CD14-positive monocyte (primary cell): ENCODE data around the gene TIMP1. TPM values are rescaled to one million over a fixed set of nuclear protein-coding genes. Genes with fewer than 3 reads are reported as not detected.

Source experiments
- DNase-seq, 3 donors: peaks; one replicate each; pipeline ENCODE4 v3.0.0-alpha.2; 2011 to 2022
- H2AFZ ChIP-seq: 2 replicates; pipeline ENCODE4 v1.6.0; 2012; ENCODE audit warnings: mild to moderate bottlenecking, low read depth, low read length, inconsistent platforms; ENCODE audit not compliant: insufficient read depth, poor library complexity, severe bottlenecking
- H3K27ac ChIP-seq, 2 donors: 1 replicate in 1 of 2; 2 replicates in 1 of 2; pipeline ENCODE4 v1.5.1; 2012 to 2013; ENCODE audit warnings: low read length in 2 of 2, control low read depth in 1 of 2, inconsistent platforms in 1 of 2, low read depth in 1 of 2, mild to moderate bottlenecking in 1 of 2
- H3K27me3 ChIP-seq, 2 donors: one replicate each; pipeline versions ENCODE4 v1.6.0 to v1.6.1; 2011 to 2013; ENCODE audit warnings: low read length in 2 of 2; ENCODE audit not compliant: control insufficient read depth in 2 of 2, insufficient read depth in 2 of 2
- H3K36me3 ChIP-seq, 2 donors: replicated peaks in 1 of 2; 1 replicate in 1 of 2; 2 replicates in 1 of 2; pipeline versions ENCODE4 v1.5.1 to v1.6.1; 2012 to 2013; ENCODE audit warnings: low read length in 2 of 2, control low read depth in 1 of 2, inconsistent platforms in 1 of 2, mild to moderate bottlenecking in 1 of 2; ENCODE audit not compliant: insufficient read depth in 2 of 2, control insufficient read depth in 1 of 2
- H3K4me1 ChIP-seq, 2 donors: 1 replicate in 1 of 2; 2 replicates in 1 of 2; pipeline versions ENCODE4 v1.5.1 to v1.6.1; 2012 to 2013; ENCODE audit warnings: low read length in 2 of 2, control low read depth in 1 of 2, inconsistent platforms in 1 of 2, mild to moderate bottlenecking in 1 of 2, moderate library complexity in 1 of 2; ENCODE audit not compliant: insufficient read depth in 2 of 2, control insufficient read depth in 1 of 2
- H3K4me2 ChIP-seq: replicated peaks from 2 replicates; pipeline ENCODE3; 2012; ENCODE audit warnings: low read length, moderate library complexity, mild to moderate bottlenecking; ENCODE audit not compliant: poor library complexity, severe bottlenecking; ENCODE audit errors: extremely low read depth
- H3K4me3 ChIP-seq, 3 experiments: fragments of 200-600 bp in 1 of 3; sonication (generic) in 1 of 3; replicated peaks in 1 of 3; 1 replicate in 2 of 3; 2 replicates in 1 of 3; pipeline ENCODE4 v1.5.1; 2011 to 2013; ENCODE audit warnings: low read length in 3 of 3, mild to moderate bottlenecking in 3 of 3, control low read depth in 2 of 3, low read depth in 2 of 3, inconsistent platforms in 1 of 3, moderate library complexity in 1 of 3
- H3K79me2 ChIP-seq: 2 replicates; pipeline ENCODE4 v1.6.0; 2012; ENCODE audit warnings: mild to moderate bottlenecking, control low read depth, inconsistent platforms, low read length, moderate library complexity; ENCODE audit not compliant: insufficient read depth
- H3K9ac ChIP-seq: 2 replicates; pipeline ENCODE4 v1.6.0; 2017; ENCODE audit warnings: low read length, mild to moderate bottlenecking; ENCODE audit not compliant: insufficient read depth, poor library complexity, severe bottlenecking
- H3K9me3 ChIP-seq, 2 donors: replicated peaks in 1 of 2; 1 replicate in 1 of 2; 2 replicates in 1 of 2; pipeline versions ENCODE4 v1.5.1 to v1.6.1; 2012 to 2013; ENCODE audit warnings: low read length in 2 of 2, control low read depth in 1 of 2; ENCODE audit not compliant: control insufficient read depth in 1 of 2, insufficient read depth in 1 of 2
- H4K20me1 ChIP-seq: 2 replicates; pipeline ENCODE4 v1.6.0; 2012; ENCODE audit warnings: mild to moderate bottlenecking, low read length, control low read depth, moderate library complexity; ENCODE audit not compliant: insufficient read depth
- H3K27ac Mint-ChIP-seq, 7 donors: one replicate each; pipeline ENCODE4 v1.8.0; 2020; ENCODE audit warnings: mild to moderate bottlenecking in 7 of 7, mixed read lengths in 7 of 7, moderate library complexity in 6 of 7, inconsistent platforms in 2 of 7
- H3K27me3 Mint-ChIP-seq, 3 donors: one replicate each; pipeline ENCODE4 v1.8.0; 2021 to 2022; ENCODE audit warnings: low read depth in 3 of 3, mild to moderate bottlenecking in 3 of 3, mixed read lengths in 3 of 3, moderate library complexity in 3 of 3, inconsistent platforms in 1 of 3
- H3K36me3 Mint-ChIP-seq, 2 donors: one replicate each; pipeline ENCODE4 v1.8.0; 2020; ENCODE audit warnings: mixed read lengths in 2 of 2, inconsistent platforms in 1 of 2, mild to moderate bottlenecking in 1 of 2
- H3K4me1 Mint-ChIP-seq: one replicate; pipeline ENCODE4 v1.8.0; 2020; ENCODE audit warnings: mild to moderate bottlenecking, mixed read lengths
- H3K4me3 Mint-ChIP-seq, 2 donors: one replicate each; pipeline ENCODE4 v1.8.0; 2020; ENCODE audit warnings: mild to moderate bottlenecking in 2 of 2, mixed read lengths in 2 of 2, moderate library complexity in 1 of 2
- H3K9me3 Mint-ChIP-seq, 7 donors: one replicate each; pipeline ENCODE4 v1.8.0; 2020 to 2022; ENCODE audit warnings: mixed read lengths in 7 of 7, mild to moderate bottlenecking in 6 of 7, moderate library complexity in 6 of 7, inconsistent platforms in 2 of 7
- WGBS: methylation state at CpG from one replicate; pipeline ENCODE4 v1.1.5; 2013; ENCODE audit warnings: missing lambda C conversion rate; ENCODE audit not compliant: insufficient coverage; 5-methylcytosine and 5-hydroxymethylcytosine counted together
- intact Hi-C, 2 donors: fragments of 100-400 bp; cut with micrococcal nuclease; formaldehyde crosslinking; loops; one replicate each; pipeline versions ENCODE4 v1.15.0 to v1.15.1; 2023
- polyA plus RNA-seq, 3 donors: library from polyadenylated mRNA; depleted of rRNA in 1 of 3; unstranded in 2 of 3; stranded (reverse) in 1 of 3; fragments of 300-500 nt in 2 of 3; fragments of >200 nt in 1 of 3; fragmentation: Illumina TruSeq in 2 of 3; gene quantifications; 1 replicate in 2 of 3; 2 replicates in 1 of 3; pipeline ENCODE4 v1.2.3, GENCODE V29; 2012 to 2021
- TF ChIP-seq, protein P1 (sequence below): fragments of 200-600 bp; IDR thresholded peaks from one replicate; pipeline ENCODE4 v1.8.0; 2022; ENCODE audit warnings: antibody characterized with exemption, mild to moderate bottlenecking

The TIMP1 gene
- polyA plus RNA-seq, 3 donors: 591 to 682 (median 632) TPM

DNA sequence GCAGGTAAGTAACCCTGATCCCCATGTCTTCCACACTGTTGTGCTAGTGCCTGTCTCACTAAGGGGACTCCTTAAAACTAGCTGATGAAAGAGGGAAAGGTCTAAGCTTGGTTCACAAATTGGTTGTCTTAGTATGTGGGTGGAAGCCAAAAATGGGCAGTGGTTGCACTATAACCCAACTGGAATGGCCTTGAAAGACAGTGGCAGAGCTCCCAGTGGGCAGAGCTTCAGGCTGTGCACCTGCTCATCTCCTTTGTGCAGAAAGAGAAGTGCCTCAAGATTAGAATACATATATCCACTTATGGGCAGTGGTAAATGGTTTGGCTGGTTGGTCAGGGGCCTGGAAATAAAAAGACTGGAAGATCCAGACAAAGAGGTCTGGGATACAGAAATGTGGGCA is 30.2 kb downstream of the TIMP1 start:
- intact Hi-C loops: no loop called here
- Histone ChIP-seq H3K4me1 (peaks cover 33% of the 10 kb centered on the region in 2 donors), H2AFZ (no peak overlapping the region), H3K4me3 (no peak overlapping the region), H3K27ac (no peak overlapping the region), H3K9me3 (no peaks in the 10 kb centered on the region), H3K27me3 (peaks cover 0 to 2% of the 10 kb centered on the region in 2 donors), H4K20me1 (no peaks in the 10 kb centered on the region), H3K9ac (no peak overlapping the region), H3K79me2 (no peaks in the 10 kb centered on the region), H3K4me2 (no peak overlapping the region), H3K36me3 (no peaks in the 10 kb centered on the region)
- Mint-ChIP-seq H3K4me1 (peaks cover 30% of the 10 kb centered on the region), H3K27ac (peak overlapping the region in 1 of 7 donors; percentile 18), H3K36me3 (no peaks in the 10 kb centered on the region), H3K9me3 (peaks cover 0 to 9% (median 0%) of the 10 kb centered on the region in 7 donors), H3K4me3 (no peak overlapping the region), H3K27me3 (peaks cover 5 to 8% (median 6%) of the 10 kb centered on the region in 3 donors)
- TF ChIP-seq, protein P1, sequence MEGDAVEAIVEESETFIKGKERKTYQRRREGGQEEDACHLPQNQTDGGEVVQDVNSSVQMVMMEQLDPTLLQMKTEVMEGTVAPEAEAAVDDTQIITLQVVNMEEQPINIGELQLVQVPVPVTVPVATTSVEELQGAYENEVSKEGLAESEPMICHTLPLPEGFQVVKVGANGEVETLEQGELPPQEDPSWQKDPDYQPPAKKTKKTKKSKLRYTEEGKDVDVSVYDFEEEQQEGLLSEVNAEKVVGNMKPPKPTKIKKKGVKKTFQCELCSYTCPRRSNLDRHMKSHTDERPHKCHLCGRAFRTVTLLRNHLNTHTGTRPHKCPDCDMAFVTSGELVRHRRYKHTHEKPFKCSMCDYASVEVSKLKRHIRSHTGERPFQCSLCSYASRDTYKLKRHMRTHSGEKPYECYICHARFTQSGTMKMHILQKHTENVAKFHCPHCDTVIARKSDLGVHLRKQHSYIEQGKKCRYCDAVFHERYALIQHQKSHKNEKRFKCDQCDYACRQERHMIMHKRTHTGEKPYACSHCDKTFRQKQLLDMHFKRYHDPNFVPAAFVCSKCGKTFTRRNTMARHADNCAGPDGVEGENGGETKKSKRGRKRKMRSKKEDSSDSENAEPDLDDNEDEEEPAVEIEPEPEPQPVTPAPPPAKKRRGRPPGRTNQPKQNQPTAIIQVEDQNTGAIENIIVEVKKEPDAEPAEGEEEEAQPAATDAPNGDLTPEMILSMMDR: no peak
- no peak for DNase-seq

DNA sequence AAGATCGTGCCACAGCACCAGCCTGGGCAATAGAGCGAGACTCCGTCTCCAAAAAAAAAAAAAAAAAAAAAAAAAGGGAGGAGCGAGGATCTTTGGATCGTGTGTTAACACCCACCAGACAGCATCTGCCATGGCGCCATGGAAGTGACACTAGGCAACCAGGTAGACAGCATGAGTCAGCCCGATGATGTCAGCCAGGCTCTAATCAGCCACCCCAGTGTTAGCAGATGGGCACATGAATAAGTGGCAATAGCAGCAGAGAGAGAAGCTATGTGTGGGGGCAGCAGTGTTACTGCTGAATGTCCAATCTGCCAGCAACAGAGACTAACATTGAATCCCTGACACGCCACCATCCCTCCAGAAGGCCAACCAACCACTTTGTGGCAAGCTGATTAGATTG is 30.8 kb downstream of the TIMP1 start:
- H3K36me3 Mint-ChIP-seq: no peaks in the 10 kb centered on the region
- H3K4me1 Mint-ChIP-seq: peaks cover 28% of the 10 kb centered on the region
- 93% methylated on average over 2 of the region's 8 CpGs for WGBS
- H3K27ac Mint-ChIP-seq: no peak overlapping the region
- Histone ChIP-seq H3K9me3 (no peaks in the 10 kb centered on the region), H4K20me1 (no peaks in the 10 kb centered on the region), H3K4me1 (peaks cover 26 to 27% of the 10 kb centered on the region in 2 donors), H3K9ac (no peak overlapping the region), H3K36me3 (no peaks in the 10 kb centered on the region), H3K4me3 (no peak overlapping the region), H3K27ac (no peak overlapping the region), H3K27me3 (peaks cover 0 to 4% of the 10 kb centered on the region in 2 donors), H3K79me2 (no peaks in the 10 kb centered on the region), H2AFZ (no peak overlapping the region), H3K4me2 (no peak overlapping the region)
- H3K4me3 Mint-ChIP-seq: no peak overlapping the region
- TF ChIP-seq, protein P1: no peak
- intact Hi-C loops: no loop called here
- no peak for DNase-seq
- peaks cover 0 to 9% (median 2%) of the 10 kb centered on the region in 7 donors for H3K9me3 Mint-ChIP-seq
- H3K27me3 Mint-ChIP-seq: peaks cover 5 to 9% (median 6%) of the 10 kb centered on the region in 3 donors
